GM12874 (cell line): Measurements from ENCODE around the gene ADGRG2.

ENCODE experiments used
- CTCF ChIP-seq: IDR thresholded peaks from 2 replicates; pipeline ENCODE4 v1.5.1; 2011; ENCODE audit warnings: low read depth, mild to moderate bottlenecking, control low read depth, low read length, moderate library complexity; ENCODE audit not compliant: insufficient read depth

ADGRG2 gene

DNA sequence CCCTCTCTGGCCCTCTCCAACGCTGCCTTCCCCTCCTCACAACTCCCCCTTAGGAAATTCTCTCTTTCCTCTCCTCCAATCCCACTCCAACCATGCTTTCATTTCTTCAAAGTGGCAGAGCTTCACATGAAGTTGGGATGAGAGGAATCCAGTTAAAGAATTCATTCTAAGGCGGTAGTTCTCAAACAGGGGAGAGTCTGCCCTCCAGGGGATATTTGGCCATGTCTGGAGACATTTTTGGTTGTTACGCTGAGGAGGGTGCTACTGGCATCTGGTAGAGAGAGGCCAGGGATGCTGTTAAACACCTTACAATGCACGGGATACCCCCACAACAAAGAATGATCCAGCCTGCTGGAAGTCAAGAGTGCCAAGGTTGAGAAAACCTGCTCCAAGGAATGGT lies 97.9 kb downstream of the ADGRG2 start:
- no peak for TF ChIP-seq CTCF

DNA sequence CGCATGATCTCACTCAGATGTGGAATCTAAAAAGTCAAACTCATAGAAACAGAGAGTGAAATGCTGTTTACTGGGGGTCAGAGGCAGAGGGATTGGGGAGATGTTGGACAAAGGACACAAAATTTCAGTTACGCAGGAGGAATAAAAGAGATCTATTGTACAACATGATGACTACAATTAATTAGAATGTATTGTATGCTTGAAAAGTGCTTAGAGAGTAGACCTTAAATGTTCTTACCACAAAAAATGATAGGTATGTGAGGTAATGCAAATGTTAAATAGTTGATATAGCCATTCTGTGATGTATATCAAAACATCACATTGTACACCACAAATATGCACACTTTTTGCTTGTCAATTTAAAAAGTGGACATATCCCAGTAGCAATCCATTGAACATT lies 102.3 kb downstream of the ADGRG2 start:
- TF ChIP-seq CTCF, result no peak

GRCh38 chrX:19017271-19017670 lies 105.0 kb downstream of the ADGRG2 start:
- peak; percentile 27; the same call in 1 of the 2 replicates for TF ChIP-seq CTCF

DNA sequence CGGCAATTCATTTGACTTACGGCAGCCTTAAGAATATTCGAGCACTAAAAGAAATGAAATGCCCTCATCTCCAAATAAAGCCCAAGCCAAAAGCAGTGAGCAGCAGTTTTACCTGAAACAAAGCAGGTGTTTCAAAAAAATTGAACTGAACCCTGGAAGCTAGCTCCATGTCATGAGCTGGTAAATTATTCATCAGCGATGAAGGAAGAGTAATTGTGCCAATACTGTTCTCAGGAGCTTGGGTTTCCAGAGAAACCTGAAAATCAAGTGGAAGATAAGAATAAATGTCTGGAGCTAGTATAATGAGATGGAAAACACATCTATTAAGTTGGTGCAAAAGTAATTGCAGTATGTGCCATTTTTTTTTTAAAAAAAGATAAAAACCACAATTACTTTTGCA lies 114.4 kb downstream of the ADGRG2 start:
- TF ChIP-seq CTCF, result no peak

- TF ChIP-seq CTCF, result no peak
Observed at GRCh38 chrX:19007011-19007410, 115.3 kb downstream of the ADGRG2 start.

- no peak for TF ChIP-seq CTCF
Observed at GRCh38 chrX:19005909-19006308, 116.4 kb downstream of the ADGRG2 start.

- no peak for TF ChIP-seq CTCF
Observed at GRCh38 chrX:19003756-19004155, 118.5 kb downstream of the ADGRG2 start.

GRCh38 chrX:18998653-18999052 lies 123.6 kb downstream of the ADGRG2 start:
- TF ChIP-seq CTCF, result no peak
